Lung (tissue), 12 donors: Measurements from ENCODE around the gene TNFRSF4. TPM values are rescaled to one million over a fixed set of nuclear protein-coding genes. Genes with fewer than 3 reads are reported as not detected.

Experiments used
- ATAC-seq: fragments of 200-7000 bp; cut with Tn5 transposase; one replicate; pipeline ENCODE4 v1.9.1; 2020; ENCODE audit warnings: moderate number of reproducible peaks; ENCODE audit not compliant: insufficient read depth, low FRiP score
- DNase-seq, 3 donors: peaks; one replicate each; pipeline ENCODE4 v3.0.0-alpha.2; 2013 to 2017
- H3K27ac ChIP-seq, 2 donors: one replicate each; pipeline ENCODE4 v1.5.1; 2013; ENCODE audit warnings: mild to moderate bottlenecking in 2 of 2, moderate library complexity in 2 of 2, control low read depth in 1 of 2, inconsistent platforms in 1 of 2, low read depth in 1 of 2, low read length in 1 of 2
- H3K27me3 ChIP-seq, 3 donors: one replicate each; pipeline ENCODE4 v1.5.1; 2013; ENCODE audit warnings: low read length in 2 of 3; ENCODE audit not compliant: control insufficient read depth in 3 of 3, insufficient read depth in 3 of 3
- H3K36me3 ChIP-seq, 4 donors: one replicate each; pipeline ENCODE4 v1.5.1; 2013; ENCODE audit warnings: low read length in 4 of 4, mild to moderate bottlenecking in 1 of 4, moderate library complexity in 1 of 4; ENCODE audit not compliant: control insufficient read depth in 4 of 4, insufficient read depth in 4 of 4
- H3K4me1 ChIP-seq, 5 donors: one replicate each; pipeline ENCODE4 v1.5.1; 2013; ENCODE audit warnings: low read length in 5 of 5, mild to moderate bottlenecking in 2 of 5, moderate library complexity in 1 of 5; ENCODE audit not compliant: control insufficient read depth in 5 of 5, insufficient read depth in 5 of 5
- H3K4me3 ChIP-seq: one replicate; pipeline ENCODE4 v1.5.1; 2013; ENCODE audit warnings: mild to moderate bottlenecking, control low read depth, moderate library complexity
- H3K9ac ChIP-seq, 2 donors: one replicate each; pipeline ENCODE4 v1.5.1; 2013; ENCODE audit warnings: low read length in 2 of 2, control low read depth in 1 of 2; ENCODE audit not compliant: insufficient read depth in 1 of 2
- H3K9me3 ChIP-seq, 4 donors: one replicate each; pipeline ENCODE4 v1.5.1; 2013; ENCODE audit warnings: low read length in 3 of 4, mild to moderate bottlenecking in 1 of 4, moderate library complexity in 1 of 4; ENCODE audit not compliant: control insufficient read depth in 4 of 4, insufficient read depth in 3 of 4
- WGBS, 2 donors: extraction: QIAGEN DNeasy Blood & Tissue Kit; methylation state at CpG; one replicate each; pipeline ENCODE4 v1.1.7; 2013; 5-methylcytosine and 5-hydroxymethylcytosine counted together
- polyA plus RNA-seq, 2 donors: library from polyadenylated mRNA; stranded (reverse); fragments of 200-250 nt; gene quantifications; one replicate each; pipeline ENCODE4 v1.2.1, GENCODE V29; 2013
- total RNA-seq, 2 donors: library from RNA; depleted of rRNA in 1 of 2; stranded (reverse); fragments of >200 nt in 1 of 2; gene quantifications; one replicate each; pipeline ENCODE4 v1.2.1, GENCODE V29; 2014 to 2021
- TF ChIP-seq, protein P1 (sequence below): IDR thresholded peaks from 2 replicates; pipeline ENCODE4 v1.5.1; 2012; ENCODE audit warnings: mild to moderate bottlenecking; ENCODE audit errors: control extremely low read depth, extremely low read depth
- donor health status: control.
- donor health status: control.
- donor health status: Bipolar disorder and iron deficiency.
- donor health status: healthy.
- donor health status: DM: yes; HTN: yes; CAD: no.

TNFRSF4 gene
- total and polyA plus RNA-seq, 4 donors, result 3.6 to 11.3 (median 6.9) TPM

DNA sequence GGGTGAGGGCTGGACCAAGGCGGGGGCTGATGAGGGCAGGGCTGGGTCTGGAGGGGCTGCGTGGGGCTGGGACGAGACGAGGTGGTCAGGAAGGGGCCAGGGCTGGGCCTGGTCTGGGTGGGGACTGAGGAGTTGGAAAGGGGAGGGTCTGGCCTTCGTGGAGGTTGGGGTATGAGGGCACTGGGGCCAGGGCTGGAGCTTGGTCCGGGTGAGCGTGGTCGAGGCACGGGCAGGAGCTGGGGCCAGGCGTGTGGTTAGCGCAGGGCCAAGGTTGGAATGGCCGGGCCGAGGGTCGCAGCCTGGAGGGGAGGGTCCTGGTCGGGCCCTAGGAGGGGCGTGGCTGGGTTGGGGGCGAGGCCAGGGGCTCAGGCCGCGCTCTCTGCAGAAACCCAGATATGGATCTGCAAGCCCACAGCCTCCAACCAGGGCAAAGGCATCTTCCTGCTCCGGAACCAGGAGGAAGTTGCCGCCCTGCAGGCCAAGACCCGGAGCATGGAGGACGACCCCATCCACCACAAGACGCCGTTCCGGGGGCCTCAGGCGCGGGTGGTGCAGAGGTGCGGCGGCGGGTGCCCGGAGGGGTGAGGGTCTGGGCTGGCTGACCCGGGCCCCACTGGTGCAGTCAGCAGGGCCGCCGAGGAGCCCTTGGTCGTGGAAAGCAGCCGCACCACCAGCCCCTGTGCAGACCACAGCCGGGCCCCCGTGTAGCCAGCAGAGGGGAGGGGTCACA lies 31.3 kb downstream of the TNFRSF4 start:
- Histone ChIP-seq H3K4me3 (no peak overlapping the region), H3K36me3 (no peaks in the 10 kb centered on the region), H3K9ac (no peak overlapping the region), H3K4me1 (peaks cover 0 to 6% (median 0%) of the 10 kb centered on the region in 5 donors), H3K27ac (no peak overlapping the region), H3K9me3 (no peaks in the 10 kb centered on the region), H3K27me3 (no peaks in the 10 kb centered on the region)
- DNase-seq, result no peak
- WGBS, 2 donors, result 41 to 53% methylated on average over 34 to 39 of the region's 39 CpGs
- TF ChIP-seq, protein P1, sequence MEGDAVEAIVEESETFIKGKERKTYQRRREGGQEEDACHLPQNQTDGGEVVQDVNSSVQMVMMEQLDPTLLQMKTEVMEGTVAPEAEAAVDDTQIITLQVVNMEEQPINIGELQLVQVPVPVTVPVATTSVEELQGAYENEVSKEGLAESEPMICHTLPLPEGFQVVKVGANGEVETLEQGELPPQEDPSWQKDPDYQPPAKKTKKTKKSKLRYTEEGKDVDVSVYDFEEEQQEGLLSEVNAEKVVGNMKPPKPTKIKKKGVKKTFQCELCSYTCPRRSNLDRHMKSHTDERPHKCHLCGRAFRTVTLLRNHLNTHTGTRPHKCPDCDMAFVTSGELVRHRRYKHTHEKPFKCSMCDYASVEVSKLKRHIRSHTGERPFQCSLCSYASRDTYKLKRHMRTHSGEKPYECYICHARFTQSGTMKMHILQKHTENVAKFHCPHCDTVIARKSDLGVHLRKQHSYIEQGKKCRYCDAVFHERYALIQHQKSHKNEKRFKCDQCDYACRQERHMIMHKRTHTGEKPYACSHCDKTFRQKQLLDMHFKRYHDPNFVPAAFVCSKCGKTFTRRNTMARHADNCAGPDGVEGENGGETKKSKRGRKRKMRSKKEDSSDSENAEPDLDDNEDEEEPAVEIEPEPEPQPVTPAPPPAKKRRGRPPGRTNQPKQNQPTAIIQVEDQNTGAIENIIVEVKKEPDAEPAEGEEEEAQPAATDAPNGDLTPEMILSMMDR, result no peak
- ATAC-seq, result no peak

DNA sequence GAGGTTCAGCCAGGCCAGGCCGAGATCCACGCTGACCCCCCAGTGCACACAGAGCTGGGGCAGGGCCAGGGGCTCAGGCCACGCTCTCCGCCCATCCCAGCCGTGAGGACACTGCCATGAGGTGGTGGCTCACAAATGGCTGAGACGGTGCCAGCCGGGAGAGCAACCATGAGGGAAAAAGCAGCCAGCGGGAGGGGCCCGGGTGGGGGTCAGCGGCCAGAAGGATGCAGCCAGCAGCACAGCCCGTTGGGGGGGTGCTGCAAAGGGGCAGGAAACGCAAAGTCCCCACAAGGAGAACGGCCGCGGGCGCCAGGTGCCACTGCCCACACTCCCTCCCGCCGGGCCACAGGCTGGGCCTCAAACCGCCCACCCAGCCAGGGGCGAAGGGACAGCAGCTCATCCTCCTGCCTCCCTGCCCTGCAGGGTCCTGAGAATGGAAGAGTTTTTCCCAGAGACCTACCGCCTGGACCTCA lies 32.0 kb downstream of the TNFRSF4 start:
- peaks cover 0 to 6% (median 0%) of the 10 kb centered on the region in 5 donors for H3K4me1 ChIP-seq
- TF ChIP-seq, protein P1, result no peak
- no peak overlapping the region for H3K9ac ChIP-seq
- peaks cover 0 to 2% (median 2%) of the 10 kb centered on the region in 3 donors for H3K27me3 ChIP-seq
- DNase-seq (peak in 1 of 3 donors; percentile 6), ATAC-seq (no peak)
- H3K9me3 ChIP-seq, result peaks cover 0 to 1% (median 0%) of the 10 kb centered on the region in 4 donors
- no peaks in the 10 kb centered on the region for H3K36me3 ChIP-seq
- no peak overlapping the region for H3K4me3 ChIP-seq
- WGBS, 2 donors, result 61 to 79% methylated on average over 20 to 21 of the region's 21 CpGs
- H3K27ac ChIP-seq, result no peak overlapping the region

DNA sequence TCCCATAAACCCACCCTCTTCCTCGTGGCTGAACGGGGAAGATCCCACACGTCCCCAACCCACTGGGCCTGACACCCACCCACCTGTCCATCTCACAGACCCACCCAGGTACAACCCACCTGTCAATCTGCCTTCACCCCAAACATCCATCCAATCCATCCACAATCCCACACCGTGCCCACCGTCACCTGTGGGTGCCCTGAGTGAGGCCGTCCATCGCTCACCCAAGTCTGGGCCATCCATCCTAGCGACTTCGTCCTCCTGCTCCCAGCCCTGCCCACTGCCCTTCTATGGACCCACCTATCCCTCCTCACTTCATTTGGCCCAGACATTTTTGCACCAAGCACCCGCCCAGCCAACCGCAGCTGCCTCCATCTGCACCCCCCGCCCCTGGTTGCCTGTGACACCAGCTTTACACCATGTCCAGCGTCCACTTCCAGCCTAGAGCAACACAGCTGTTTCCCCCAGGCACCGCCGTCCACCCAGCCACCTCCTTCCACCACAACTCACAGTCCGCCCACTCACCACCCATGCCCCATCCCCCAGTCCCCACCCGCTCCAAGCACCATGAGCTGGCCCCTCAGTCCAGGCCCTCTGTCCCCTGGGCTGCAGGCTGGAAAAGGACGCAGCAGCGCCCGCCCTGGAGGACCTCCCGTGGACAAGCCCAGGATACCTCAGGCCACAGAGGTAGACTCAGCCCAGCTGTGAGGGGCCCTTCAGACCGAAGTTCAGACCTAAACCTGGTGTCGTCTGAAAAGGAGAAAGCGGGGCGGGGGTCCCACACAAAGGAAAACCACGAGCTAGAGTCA lies 32.6 kb downstream of the TNFRSF4 start:
- Histone ChIP-seq H3K4me1 (peaks cover 0 to 6% (median 0%) of the 10 kb centered on the region in 5 donors), H3K27ac (no peak overlapping the region), H3K9ac (no peak overlapping the region), H3K36me3 (no peaks in the 10 kb centered on the region), H3K9me3 (peaks cover 0 to 3% (median 0%) of the 10 kb centered on the region in 4 donors), H3K4me3 (no peak overlapping the region), H3K27me3 (peaks cover 0 to 5% (median 4%) of the 10 kb centered on the region in 3 donors)
- DNase-seq, result peak in 1 of 3 donors; percentile 10
- TF ChIP-seq, protein P1, result no peak
- WGBS, 2 donors, result 90 to 93% methylated on average over 26 of the region's 26 CpGs
- ATAC-seq, result no peak
